Measurements from ENCODE around the gene CCDC154.
A peak's percentile ranks its signal among the peaks of the same experiment; 100 is the strongest.

Gene CCDC154

DNA sequence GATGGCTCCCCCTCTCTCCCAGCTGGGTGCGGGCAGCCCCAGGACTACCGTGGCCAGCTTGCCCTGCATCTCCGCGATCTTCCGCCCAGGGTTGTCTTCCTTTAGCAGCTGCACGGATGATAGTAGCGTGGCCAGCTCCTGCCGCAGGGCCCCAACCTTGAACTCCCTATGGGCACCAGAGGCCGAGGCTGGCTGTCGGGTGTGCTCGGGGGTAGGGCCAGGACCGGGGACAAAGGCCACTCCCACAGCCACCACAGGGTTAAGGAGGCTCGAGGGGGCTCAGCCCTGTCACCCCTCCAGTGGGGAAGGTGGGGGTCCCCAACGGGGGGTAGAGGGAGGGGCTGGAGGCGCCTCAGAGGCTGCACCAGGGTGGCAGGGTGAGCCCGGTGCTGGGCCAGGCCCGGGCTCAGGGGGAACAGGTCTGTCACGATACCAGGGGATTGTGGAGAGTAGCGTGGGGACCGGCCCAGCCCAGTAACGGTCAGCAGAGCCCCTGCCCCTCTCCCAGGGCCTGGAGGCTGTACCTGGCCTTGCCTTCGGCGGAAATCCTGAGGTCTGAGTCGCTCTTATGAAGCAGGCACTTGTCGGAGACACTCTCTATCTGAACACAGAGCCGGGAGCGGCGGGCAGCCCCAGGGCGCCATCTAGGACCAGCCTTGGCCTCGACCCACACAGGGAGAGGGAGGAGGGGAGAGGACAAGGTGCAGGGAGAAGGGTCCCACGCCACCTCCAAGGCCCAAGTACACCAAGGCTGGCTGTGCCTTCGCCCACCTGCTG, 8.2 kb downstream of the CCDC154 start:
- no peak for DNase-seq (ENCODE audit: low spot score)

DNA sequence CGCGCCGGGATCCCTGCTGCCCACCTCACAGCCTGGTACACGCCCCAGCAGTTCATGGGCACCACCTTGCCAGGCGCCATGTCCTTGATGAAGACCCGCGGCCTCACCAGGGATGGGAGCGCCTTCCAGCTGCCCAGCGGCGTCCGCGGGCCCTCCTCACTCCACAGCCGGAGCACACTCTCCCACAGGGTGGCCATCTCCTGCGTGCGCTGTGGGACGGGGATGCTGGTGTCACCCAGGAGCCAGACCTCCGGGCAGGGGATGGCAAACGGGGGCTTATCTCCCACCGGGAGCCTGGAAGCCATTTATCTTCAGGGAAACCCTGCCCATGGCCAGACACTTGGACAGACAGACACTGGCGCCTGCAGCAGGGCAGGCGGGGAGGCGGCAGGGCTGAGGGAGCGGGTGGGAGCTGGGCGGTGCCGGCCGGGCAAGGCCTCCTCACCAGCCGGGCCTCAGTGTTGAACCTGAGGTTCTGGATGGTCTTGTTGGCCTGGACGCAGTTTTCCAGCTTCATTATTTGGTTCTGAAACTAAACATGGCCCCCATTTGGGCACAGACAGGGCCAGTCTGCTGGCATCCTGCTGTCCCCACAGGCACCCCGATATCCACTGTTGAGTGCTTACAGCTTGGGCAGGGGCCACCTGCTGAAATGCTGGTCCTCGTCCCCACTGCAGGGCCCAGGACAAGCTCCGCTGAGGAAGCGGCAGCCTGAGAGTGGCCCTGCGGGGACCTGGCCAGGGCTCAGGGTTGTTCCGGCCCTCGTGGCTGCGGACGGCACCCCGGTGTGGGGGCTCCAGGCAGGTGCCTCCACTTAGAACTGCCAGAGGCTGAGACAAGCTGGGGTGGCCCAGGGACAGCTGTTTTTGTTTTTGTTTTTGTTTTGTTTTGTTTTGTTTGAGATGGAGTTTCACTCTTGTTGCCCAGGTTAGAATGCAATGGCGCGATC, 9.4 kb downstream of the CCDC154 start:
- DNase-seq (ENCODE audit: low spot score): no peak

DNA sequence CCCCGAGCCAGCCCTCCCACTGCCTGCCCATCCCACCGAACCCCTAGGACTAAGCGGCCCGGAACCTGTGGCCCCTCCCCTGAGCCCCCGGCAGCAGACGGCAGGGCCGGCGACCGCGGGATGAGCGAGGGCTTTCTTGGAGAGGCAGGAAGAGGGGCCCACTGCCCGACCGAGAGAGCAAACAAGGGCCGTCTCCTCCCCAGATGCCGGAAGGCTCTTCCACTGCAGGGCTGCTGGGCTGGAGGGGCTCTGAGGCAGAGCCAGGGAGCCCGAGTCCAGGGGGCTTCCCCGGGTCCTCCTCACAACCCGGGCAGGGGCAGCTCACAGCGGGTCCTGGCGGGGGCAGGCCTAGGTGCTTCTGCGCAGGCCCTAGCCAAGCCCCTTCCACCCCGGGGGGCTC, 10.6 kb downstream of the CCDC154 start:
- no peak for DNase-seq (ENCODE audit: low spot score)

DNA sequence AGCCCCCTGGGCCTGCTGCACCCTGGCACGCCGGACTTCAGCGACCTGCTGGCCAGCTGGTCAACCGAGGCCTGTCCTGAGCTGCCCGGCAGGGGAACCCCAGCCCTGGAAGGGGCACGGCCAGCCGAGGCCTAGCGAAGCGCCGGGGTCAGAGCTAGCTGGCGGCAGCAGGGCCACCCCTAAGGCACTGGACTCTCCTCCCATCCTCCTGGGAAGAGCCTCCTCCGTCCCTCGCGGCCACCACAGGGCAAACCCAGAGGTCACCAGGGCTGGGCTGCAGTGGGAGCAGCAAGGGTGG, 11.1 kb downstream of the CCDC154 start:
- DNase-seq (ENCODE audit: low spot score): no peak

DNA sequence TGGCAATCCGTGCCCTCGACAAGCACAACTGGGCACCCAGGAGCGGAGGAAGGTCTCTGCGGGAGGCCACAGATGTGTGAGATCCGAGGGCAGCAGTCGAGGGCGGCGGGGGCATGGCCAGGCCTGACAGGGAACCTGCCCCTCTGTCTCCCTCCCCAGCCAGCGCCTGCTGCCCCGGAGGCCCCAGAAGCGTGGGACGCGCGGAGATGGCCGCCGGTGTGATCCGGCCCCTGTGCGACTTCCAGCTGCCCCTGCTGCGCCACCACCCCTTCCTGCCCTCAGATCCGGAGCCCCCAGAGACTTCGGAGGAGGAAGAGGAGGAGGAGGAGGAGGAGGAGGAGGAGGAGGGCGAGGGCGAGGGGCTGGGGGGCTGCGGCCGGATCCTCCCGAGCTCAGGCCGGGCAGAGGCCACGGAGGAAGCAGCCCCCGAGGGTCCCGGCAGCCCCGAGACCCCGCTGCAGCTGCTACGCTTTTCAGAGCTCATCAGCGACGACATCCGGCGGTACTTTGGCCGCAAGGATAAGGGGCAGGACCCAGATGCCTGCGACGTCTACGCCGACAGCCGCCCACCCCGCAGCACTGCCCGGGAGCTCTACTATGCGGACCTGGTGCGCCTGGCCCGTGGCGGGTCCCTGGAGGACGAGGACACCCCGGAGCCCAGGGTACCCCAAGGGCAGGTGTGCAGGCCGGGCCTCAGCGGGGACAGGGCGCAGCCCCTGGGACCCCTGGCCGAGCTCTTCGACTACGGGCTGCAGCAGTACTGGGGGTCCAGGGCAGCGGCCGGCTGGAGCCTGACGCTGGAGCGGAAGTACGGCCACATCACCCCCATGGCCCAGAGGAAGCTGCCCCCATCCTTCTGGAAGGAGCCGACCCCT, 11.7 kb downstream of the CCDC154 start:
- no peak for DNase-seq (ENCODE audit: low spot score)

DNA sequence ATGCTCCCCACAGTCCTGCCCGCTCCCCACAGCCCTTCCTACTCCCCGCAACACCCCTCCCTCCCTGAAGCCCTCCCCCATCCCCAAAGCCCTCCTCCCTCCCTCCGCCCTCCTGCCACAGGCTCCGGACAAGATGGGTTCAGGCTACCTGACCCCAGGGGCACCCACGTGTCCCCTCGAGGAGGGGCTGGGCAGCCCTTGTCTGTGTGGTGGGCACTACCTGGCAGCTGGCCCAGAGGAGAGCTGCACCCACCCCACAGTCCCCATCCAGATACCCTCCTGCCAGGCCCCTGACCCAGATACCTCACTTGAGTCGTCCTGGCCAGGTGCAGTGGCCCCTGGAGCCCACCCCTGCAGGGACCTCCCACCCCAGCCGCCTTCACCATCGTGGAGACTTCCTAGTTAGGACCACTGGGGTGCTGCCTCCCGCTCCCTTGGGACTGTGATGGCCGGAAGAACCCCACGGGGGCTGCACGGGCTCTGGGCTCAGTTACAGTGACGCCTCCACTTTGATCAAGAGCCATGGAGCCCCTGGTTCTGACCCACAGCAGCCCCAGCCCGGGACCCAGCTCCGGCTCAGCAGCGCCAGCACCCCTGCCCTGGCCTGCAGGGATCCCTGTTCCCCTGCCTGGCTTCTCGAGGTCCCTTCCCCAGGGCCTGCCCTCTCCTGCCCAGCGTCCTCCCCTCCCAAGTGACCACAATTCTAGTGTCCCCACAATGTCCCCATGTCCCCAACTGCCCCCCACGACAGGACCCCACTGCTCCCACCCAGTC, 12.7 kb downstream of the CCDC154 start:
- DNase-seq (ENCODE audit: low spot score): no peak

DNA sequence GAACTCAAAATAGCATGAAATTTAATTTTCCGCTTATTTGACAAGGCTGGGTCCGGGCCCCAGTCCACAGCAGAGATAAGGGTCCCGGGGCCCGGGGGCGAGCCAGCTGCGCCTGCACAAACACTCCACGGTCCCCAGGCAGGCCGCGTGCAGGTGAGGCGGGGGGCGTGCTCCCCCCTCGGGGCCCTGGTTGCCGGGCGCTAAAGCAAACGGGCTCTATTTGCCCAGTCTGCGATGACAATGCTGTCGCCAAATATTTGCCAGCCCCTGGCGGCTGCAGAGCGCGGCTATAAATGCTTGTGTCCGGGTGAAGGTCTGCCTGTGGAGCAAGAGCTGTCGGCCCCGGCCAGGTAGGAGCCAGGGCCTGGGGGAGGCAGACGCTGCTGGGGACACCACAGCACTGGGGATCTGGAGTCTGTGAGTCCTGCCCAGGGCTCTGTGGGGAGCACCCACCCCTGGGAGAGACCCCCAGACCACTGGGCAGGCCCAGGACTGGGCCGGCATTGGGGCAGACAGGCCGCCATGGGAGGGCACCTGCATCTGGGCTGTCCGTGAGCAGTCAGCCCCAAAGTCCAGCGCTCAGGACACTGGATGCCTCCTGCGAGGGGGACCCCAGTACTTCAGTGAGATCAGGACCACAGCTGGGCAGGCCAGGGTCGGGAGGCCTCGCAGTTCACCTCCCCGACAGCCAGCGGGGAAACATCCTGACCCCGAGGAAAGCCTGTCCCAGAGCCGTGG, 13.4 kb downstream of the CCDC154 start, which contains the start of gene PERCC1:
Gene PERCC1 (plus strand): TSS at position 320 of the 738 bp plus-strand sequence. CDS start 1,516 bp downstream, outside the sequence.
- no peak for DNase-seq (ENCODE audit: low spot score)

DNA sequence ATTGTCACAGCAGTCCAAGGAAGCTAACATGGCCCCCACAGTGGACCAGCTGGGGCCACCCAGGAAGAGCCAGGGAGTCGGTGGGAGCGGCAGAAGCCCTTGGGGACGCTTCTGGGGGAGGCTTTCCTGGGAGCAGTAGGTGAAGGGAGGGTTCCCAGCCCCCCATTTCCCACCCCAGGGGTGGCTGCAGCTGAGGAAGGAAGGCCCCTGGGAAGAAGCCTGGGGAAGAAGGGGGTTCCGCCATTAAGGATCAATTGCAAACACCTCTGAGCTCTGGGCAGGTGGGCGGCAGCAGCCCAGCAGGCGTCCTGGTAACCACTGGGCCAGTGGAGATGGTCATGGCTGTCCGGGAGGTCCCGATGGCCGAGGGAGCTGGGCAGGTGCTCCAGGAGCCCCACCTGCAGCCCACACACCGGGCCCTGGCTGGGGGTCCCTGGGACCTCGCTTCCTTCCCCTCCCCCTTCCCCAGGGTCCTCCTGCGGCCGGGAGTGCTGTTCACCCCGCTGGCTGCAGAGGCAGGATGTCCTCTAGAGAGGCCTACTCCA, 14.1 kb downstream of the CCDC154 start:
- no peak for DNase-seq (ENCODE audit: low spot score)

DNA sequence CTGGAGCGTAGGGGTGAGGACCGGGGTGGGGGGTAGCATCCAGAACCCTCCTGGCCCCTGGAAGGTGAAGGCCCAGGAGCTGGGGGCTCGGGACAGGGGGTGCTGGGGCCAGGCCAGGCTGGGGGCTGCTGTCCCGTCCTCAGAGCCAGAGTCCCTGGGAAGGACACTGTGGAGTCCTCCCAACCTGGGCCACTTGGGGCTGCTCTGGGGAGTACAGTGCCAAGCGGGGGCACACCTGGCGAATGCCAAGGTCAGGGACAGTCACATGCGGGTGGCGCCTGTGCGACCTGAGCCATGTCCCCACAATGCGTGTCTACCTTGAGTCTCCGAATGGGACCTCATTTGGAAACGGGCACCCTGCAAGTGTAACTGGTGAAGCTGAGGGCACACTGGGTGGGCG, 14.7 kb downstream of the CCDC154 start:
- no peak for DNase-seq (ENCODE audit: low spot score)

DNA sequence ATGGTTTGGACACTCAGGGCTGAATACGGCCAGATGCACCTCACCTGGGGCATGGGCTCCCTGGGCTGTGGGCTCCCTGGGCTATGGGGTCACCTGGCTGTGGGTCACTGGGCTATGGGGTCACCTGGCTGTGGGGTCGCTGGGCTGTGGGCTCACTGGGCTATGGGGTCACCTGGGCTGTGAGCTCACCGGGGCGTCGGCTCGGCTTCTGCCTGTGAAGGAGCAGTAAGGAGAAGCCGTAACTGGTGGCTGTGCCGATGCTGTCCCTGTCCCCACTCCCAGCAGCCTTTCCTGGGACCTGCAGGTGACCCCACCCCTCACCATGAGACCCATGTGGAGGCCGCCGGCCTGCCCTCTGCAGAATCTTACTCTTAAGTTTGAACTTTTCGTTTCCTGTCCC, 15.3 kb downstream of the CCDC154 start:
- no peak for DNase-seq (ENCODE audit: low spot score)

DNA sequence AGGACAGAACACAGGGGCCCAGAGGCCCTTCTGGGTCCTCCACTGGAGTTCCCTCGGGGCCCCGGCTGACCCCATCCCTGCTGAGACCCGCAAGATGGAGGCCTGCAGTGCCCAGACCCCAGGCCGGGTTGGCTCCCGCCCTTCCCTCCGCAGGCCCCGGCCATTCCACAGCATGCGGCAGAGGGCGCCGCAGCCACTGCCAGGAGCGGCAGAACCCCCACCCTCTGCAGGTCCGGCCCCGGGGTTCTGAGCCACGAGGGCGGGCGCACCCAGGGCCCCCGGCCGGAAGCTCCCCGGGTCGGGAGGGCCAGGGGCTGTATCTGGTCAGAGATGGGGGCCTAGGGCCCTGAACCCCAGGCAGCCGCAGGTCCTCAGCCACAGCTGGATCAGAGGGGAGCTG, 15.8 kb downstream of the CCDC154 start:
- DNase-seq (ENCODE audit: low spot score): peak; percentile 74

DNA sequence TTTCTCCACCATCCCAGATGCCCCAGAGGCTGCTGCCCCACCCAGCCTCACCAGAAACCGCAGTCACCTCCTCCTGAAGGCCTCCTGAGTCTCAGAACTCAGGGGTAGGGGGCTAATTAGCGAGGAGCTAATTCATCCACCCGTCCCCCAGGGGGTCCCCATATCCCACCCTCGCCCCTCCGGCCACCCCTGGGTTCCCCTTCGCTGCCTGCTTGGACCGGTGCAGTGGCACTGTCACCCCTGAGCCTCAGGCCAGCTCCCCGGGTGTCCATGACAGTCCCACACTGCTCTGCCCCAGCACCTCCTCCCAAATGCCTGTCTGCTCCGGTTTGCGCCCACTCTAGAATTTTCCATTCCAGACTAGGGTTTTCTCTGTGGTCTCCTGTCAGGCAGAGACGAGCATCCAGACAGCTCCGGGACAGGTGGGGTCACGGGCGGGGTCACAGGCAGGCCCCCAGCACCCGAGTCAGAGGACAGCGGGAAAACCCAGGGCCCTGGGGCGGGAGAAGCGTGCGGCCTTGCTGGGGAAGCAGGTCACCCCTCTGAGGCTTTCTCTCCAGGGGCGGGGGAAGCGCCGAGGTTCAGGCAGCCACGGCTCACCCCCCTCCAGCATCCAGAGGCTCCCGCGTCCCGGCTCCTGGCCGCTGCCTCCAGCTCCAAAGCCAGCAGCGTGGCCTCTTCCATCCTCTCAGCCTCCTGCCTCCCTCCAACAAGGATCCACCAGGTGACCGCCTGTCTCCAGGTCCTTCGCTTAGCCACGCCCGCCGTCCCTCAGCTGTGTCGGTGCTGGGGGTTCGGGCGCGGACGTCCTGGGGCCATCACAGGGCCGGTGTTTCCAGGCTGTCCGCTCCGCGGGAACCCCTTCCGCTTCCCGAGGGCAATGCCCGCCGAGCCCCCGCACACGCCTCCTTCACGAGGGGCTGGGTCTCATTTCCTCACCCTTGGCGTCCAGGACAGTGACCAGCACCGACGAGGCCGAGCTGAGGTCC, 16.6 kb downstream of the CCDC154 start:
- DNase-seq (ENCODE audit: low spot score): no peak

DNA sequence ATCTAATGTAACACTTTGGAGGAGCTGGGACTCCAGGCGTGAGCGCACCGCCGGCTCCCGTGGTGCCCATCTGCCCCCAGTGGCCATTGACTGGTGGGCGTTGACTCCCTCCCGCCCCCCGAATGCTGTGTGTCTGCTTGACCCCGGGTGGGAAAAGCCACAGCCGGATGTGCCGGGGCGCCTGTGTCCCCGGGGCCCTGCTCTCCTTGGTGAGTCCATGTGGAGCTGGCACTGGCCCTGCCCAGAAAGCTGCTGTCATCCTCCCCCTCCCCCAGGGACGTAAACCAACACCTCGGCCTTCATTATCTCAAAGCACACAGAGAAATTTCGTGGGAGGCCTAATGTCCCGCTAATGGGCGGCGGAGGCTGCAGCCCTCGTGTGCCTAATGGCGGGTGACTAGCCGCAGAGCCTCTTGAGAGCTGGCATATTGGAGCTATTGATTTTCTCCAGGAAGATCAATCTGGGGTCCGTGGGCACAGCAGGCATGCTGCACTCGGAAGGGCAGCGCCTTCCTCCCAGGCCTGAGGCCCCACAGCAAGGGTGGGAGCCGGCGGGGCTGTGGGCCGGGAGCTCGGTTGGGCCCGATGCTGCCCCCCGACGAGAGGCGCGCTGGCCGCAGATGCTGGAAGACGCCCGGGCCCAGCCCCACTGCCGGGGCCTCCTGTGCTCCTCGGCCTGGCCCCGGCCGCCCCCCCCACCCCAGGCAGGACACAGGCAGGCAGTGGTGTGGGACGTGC, 17.5 kb downstream of the CCDC154 start:
- no peak for DNase-seq (ENCODE audit: low spot score)

DNA sequence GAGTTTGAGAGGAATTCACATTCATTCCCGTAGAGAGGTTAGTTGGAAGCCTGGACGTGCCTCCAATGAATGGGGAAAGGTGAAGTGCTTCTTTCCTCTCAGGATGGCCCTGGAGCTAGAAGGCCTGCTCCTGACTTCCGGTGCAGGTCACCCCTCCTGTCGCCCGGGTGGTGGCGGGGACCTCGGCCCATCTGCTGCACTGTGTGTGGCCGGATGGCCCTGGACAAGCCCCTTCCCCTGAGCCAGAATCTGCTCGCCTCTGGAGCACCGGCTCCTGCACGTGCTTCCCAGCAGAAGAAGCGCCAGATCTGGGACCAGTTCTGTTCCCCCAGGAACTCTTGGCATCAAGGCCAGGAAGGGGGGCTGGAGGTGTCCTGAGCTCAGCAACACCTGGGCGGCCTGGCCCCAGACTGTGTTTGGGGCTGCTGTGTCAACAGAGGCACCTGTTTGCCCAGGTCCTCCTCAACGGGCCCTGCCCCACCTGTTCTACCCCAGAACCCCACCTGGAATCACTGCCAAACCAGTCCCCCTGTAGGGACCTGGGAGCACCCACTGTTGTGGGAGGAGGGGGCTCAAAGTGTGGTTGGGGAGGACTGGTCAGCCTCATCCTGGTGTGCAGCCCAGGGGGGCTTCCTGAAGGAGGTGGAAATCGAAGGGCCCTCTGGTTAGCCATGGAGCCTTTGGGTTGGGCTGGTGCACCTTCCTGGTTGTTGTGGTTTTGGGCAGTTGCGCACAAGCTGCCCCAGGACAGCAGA, 18.6 kb downstream of the CCDC154 start:
- DNase-seq (ENCODE audit: low spot score): no peak

DNA sequence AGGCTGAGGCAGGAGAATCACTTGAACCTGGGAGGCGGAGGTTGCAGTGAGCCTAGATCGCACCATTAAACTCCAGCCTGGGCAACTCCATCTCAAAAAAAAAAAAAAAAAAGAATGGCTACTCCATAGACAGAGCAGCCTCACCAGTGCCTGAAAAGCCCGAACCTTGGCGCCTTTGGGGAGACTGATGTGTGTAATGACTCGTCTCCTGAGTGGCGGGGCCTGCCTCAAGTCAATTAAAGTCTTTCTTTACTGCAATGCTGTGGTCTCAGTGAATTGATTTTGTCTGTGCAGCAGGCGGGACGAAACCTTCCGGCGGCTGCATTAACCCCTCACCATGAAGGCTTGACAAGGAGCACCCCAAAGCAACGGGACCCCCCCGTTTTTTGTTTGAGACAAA, 20.3 kb downstream of the CCDC154 start:
- no peak for DNase-seq (ENCODE audit: low spot score)

DNA sequence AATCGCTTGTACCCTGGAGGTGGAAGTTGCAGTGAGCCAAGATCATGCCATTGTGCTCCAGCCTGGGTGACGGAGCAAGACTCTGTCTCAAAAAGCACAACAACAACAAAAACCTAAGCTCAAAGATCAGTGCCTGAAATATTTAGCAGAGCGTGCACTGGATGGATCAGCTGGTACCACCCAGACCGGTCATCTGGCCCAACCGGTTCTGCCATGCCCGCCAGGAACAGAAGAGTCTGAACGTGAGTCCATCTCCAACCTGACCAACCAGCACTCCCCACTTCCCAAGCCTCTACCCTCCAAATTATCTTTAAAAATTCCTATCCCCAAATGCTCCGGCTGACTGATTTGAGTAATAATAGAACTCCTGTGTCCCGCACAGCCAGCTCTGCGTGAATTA, 22.3 kb downstream of the CCDC154 start:
- DNase-seq (ENCODE audit: low spot score): no peak

DNA sequence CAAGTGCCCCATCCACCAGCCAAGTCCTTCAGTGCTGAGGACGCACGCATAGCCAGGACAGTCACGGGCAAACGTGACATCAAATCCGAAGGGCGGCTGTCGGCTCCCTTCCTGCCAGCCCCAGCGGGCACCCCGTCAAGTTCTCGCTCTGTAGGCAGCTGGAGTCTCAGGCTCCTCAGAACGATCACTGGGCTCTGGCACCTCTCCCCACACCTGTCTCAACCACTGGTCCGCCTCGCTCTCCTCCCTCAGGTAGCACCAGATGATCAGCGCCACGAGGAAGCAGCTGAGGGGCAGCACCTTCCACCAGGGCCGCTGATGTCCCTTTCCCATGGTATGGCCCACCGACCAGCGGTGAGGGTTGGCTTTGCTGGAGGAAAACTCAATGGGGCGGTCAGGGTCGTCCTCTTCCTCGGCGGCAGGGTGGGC, 24.2 kb downstream of the CCDC154 start:
- no peak for DNase-seq (ENCODE audit: low spot score)

DNA sequence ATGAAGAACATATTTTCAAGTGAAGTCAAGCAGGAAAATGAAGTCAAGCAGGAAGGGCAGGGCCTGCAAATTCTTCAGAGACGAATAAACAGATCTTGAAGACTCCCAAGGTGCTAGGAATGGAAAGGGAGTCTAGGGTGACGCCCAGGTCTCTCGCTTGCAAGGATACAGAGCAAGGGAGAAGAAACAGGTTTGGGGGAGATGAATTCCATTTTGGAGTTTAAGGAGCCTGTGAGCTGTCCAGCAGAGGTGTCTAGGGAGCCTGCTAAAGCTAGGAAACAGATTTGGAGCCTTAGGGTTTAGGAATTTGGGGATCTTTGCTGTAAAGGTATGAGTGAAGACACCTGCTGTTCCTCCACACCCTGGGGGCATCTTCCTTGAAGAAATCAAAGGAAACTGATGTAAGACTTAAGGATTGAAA, 27.8 kb downstream of the CCDC154 start:
- DNase-seq (ENCODE audit: low spot score): no peak

Data from ecto neural progenitor cell (in vitro differentiated cells).